ENCODE measurements around the gene LIME1.

- no peak for TF ChIP-seq MAZ (IDR thresholded peaks at IDR 0.05; ENCODE audit: borderline replicate concordance, low read depth, low read length)
- TF ChIP-seq CEBPB (IDR thresholded peaks at IDR 0.05) = no peak
- TF ChIP-seq MAFK (IDR thresholded peaks at IDR 0.05; ENCODE audit: partially characterized antibody) = no peak
- no peak for TF ChIP-seq CTCF (IDR thresholded peaks at IDR 0.05)
- TF ChIP-seq HOXA7 (CRISPR knock-in tag; IDR thresholded peaks at IDR 0.05) = no peak
- no peak for TF ChIP-seq HMGXB4 (CRISPR knock-in tag; IDR thresholded peaks at IDR 0.05; ENCODE audit: borderline replicate concordance)
- no peak for TF ChIP-seq HDAC2 (IDR thresholded peaks at IDR 0.05)
- TF ChIP-seq POLR2A (IDR thresholded peaks at IDR 0.05; ENCODE audit: low read length) = no peak
Observed at GRCh38 chr20:63708301-63709148, 27.9 kb upstream of the LIME1 start.
